Neural progenitor cell (in vitro differentiated cells): Measurements from ENCODE around the gene GPR137B.

Experiments used
- CTCF ChIP-seq: fragments of 200-600 bp; sonication (generic); IDR thresholded peaks from 2 replicates; pipeline ENCODE4 v1.5.1; 2017; ENCODE audit warnings: antibody characterized with exemption, mild to moderate bottlenecking
- EZH2 ChIP-seq: fragments of 200-600 bp; sonication (generic); IDR thresholded peaks from 2 replicates; pipeline ENCODE4 v1.6.1; 2017; ENCODE audit warnings: antibody characterized with exemption, mild to moderate bottlenecking, moderate library complexity
- EZH2phosphoT487 ChIP-seq: fragments of 200-600 bp; sonication (generic); IDR thresholded peaks from 2 replicates; pipeline ENCODE4 v1.6.1; 2017; ENCODE audit warnings: antibody characterized with exemption

- no peak for TF ChIP-seq CTCF
- no peak for TF ChIP-seq EZH2
- no peak for TF ChIP-seq EZH2phosphoT487
Measured at GRCh38 chr1:236235116-236235515, 92.8 kb downstream of the GPR137B start.
